Suprapubic skin (tissue), 4 donors: ENCODE results near the gene MGAT4C. TPM values are rescaled to one million over a fixed set of nuclear protein-coding genes. Genes with fewer than 3 reads are reported as not detected.

Experiments used
- DNase-seq, 2 donors: peaks; one replicate each; pipeline ENCODE4 v3.0.0-alpha.2; 2019; ENCODE audit warnings: low spot score in 2 of 2
- H3K27ac ChIP-seq: fragments of 200-600 bp; sonication (generic); one replicate; pipeline ENCODE4 v1.5.1; 2019
- H3K27me3 ChIP-seq: fragments of 200-600 bp; sonication (generic); one replicate; pipeline ENCODE4 v1.5.1; 2019
- H3K36me3 ChIP-seq: fragments of 200-600 bp; sonication (generic); one replicate; pipeline ENCODE4 v1.5.1; 2019
- H3K4me1 ChIP-seq: fragments of 200-600 bp; sonication (generic); one replicate; pipeline ENCODE4 v1.5.1; 2019
- H3K4me3 ChIP-seq: fragments of 200-600 bp; sonication (generic); one replicate; pipeline ENCODE4 v1.5.1; 2019; ENCODE audit warnings: mild to moderate bottlenecking
- H3K9me3 ChIP-seq: fragments of 200-600 bp; sonication (generic); one replicate; pipeline ENCODE4 v1.5.1; 2019
- CTCF ChIP-seq, 2 donors: fragments of 200-600 bp in 1 of 2; fragments of 450-650 bp in 1 of 2; sonication (generic) in 1 of 2; IDR thresholded peaks; one replicate each; pipeline ENCODE4 v1.5.1; 2016 to 2019; ENCODE audit warnings: antibody characterized with exemption in 2 of 2, mild to moderate bottlenecking in 1 of 2, moderate library complexity in 1 of 2
- EP300 ChIP-seq: sonication (generic); formaldehyde crosslinking; IDR thresholded peaks from one replicate; pipeline ENCODE4 v1.6.1; 2017; ENCODE audit warnings: antibody characterized with exemption
- POLR2A ChIP-seq, 2 donors: fragments of 450-650 bp; IDR thresholded peaks; one replicate each; pipeline ENCODE4 v1.6.1; 2017; ENCODE audit warnings: antibody characterized with exemption in 2 of 2, mild to moderate bottlenecking in 2 of 2, moderate library complexity in 2 of 2
- POLR2AphosphoS5 ChIP-seq, 3 donors: sonication (generic); formaldehyde crosslinking; IDR thresholded peaks; one replicate each; pipeline ENCODE4 v1.6.1; 2017; ENCODE audit warnings: antibody characterized with exemption in 3 of 3
- WGBS: methylation state at CpG from one replicate; pipeline ENCODE4 v1.1.5; 2018; 5-methylcytosine and 5-hydroxymethylcytosine counted together
- total RNA-seq, 4 donors: library from RNA; depleted of rRNA; stranded (reverse); fragments of >200 nt; gene quantifications; one replicate each; pipeline ENCODE4 v1.1.0, GENCODE V29; 2016

The MGAT4C gene
- total RNA-seq, 4 donors from 2014 or later, result under 0.01 to 0.55 (median 0.26) TPM; not detected in 1

GRCh38 chr12:86198696-86199444 is 57.3 kb downstream of the MGAT4C start:
- no peak for TF ChIP-seq EP300
- DNase-seq, result no peak
- no peak overlapping the region for H3K27ac ChIP-seq
- 61% methylated on average over 4 of the region's 4 CpGs for WGBS
- H3K4me1 ChIP-seq, result no peaks in the 10 kb centered on the region
- no peaks in the 10 kb centered on the region for H3K9me3 ChIP-seq
- no peaks in the 10 kb centered on the region for H3K27me3 ChIP-seq
- H3K36me3 ChIP-seq, result no peaks in the 10 kb centered on the region
- H3K4me3 ChIP-seq, result no peak overlapping the region

GRCh38 chr12:86196465-86196864 is 59.7 kb downstream of the MGAT4C start:
- no peaks in the 10 kb centered on the region for H3K4me1 ChIP-seq
- TF ChIP-seq POLR2A (IDR thresholded peaks at IDR 0.05) (no peak), CTCF (IDR thresholded peaks at IDR 0.05) (no peak), POLR2AphosphoS5 (IDR thresholded peaks at IDR 0.05) (no peak), EP300 (no peak)
- H3K27ac ChIP-seq, result no peak overlapping the region
- no peak overlapping the region for H3K4me3 ChIP-seq
- WGBS, result 79% methylated on average over 1 of the region's 1 CpG
- H3K9me3 ChIP-seq, result no peaks in the 10 kb centered on the region
- no peak for DNase-seq
- no peaks in the 10 kb centered on the region for H3K36me3 ChIP-seq
- H3K27me3 ChIP-seq, result no peaks in the 10 kb centered on the region

- no peak overlapping the region for H3K27ac ChIP-seq
- 84% methylated on average over 2 of the region's 2 CpGs for WGBS
- H3K36me3 ChIP-seq, result no peaks in the 10 kb centered on the region
- no peaks in the 10 kb centered on the region for H3K27me3 ChIP-seq
- H3K9me3 ChIP-seq, result no peaks in the 10 kb centered on the region
- TF ChIP-seq EP300 (no peak), POLR2A (IDR thresholded peaks at IDR 0.05) (no peak), CTCF (IDR thresholded peaks at IDR 0.05) (no peak), POLR2AphosphoS5 (IDR thresholded peaks at IDR 0.05) (no peak)
- DNase-seq, result no peak
- no peak overlapping the region for H3K4me3 ChIP-seq
- no peaks in the 10 kb centered on the region for H3K4me1 ChIP-seq
These were observed 61.5 kb downstream of the MGAT4C start for GRCh38 chr12:86194721-86195120.

- Histone ChIP-seq H3K4me3 (no peak overlapping the region), H3K4me1 (no peaks in the 10 kb centered on the region), H3K27ac (no peak overlapping the region), H3K9me3 (no peaks in the 10 kb centered on the region), H3K27me3 (no peaks in the 10 kb centered on the region), H3K36me3 (no peaks in the 10 kb centered on the region)
- no peak for DNase-seq
- 55% methylated on average over 1 of the region's 1 CpG for WGBS
- TF ChIP-seq POLR2A (IDR thresholded peaks at IDR 0.05), result no peak
- TF ChIP-seq EP300, result no peak
- TF ChIP-seq POLR2AphosphoS5 (IDR thresholded peaks at IDR 0.05), result no peak
- TF ChIP-seq CTCF (IDR thresholded peaks at IDR 0.05), result no peak
These were observed 62.3 kb downstream of the MGAT4C start for GRCh38 chr12:86193931-86194330.

GRCh38 chr12:86188226-86188625 is 68.0 kb downstream of the MGAT4C start:
- Histone ChIP-seq H3K4me3 (no peak overlapping the region), H3K36me3 (no peaks in the 10 kb centered on the region), H3K9me3 (no peaks in the 10 kb centered on the region), H3K27me3 (no peaks in the 10 kb centered on the region), H3K4me1 (no peaks in the 10 kb centered on the region), H3K27ac (no peak overlapping the region)
- TF ChIP-seq CTCF (IDR thresholded peaks at IDR 0.05) (no peak), POLR2AphosphoS5 (IDR thresholded peaks at IDR 0.05) (no peak), EP300 (no peak), POLR2A (IDR thresholded peaks at IDR 0.05) (no peak)
- no peak for DNase-seq
- WGBS, result 73% methylated on average over 1 of the region's 1 CpG

- Histone ChIP-seq H3K9me3 (no peaks in the 10 kb centered on the region), H3K4me3 (no peak overlapping the region), H3K27ac (no peak overlapping the region), H3K27me3 (no peaks in the 10 kb centered on the region), H3K36me3 (no peaks in the 10 kb centered on the region), H3K4me1 (no peaks in the 10 kb centered on the region)
- 65% methylated on average over 2 of the region's 2 CpGs for WGBS
- TF ChIP-seq POLR2AphosphoS5 (IDR thresholded peaks at IDR 0.05), result no peak
- no peak for TF ChIP-seq CTCF (IDR thresholded peaks at IDR 0.05)
- TF ChIP-seq EP300, result no peak
- no peak for TF ChIP-seq POLR2A (IDR thresholded peaks at IDR 0.05)
- DNase-seq, result no peak
These were observed 69.7 kb downstream of the MGAT4C start for GRCh38 chr12:86186449-86186848.
